Stimulated activated CD8-positive, alpha-beta memory T cell treated with anti-CD3 and anti-CD28 coated beads, Interleukin-15, amount 100 ng/mL, for 1 hour (primary cell): ENCODE measurements around the gene FAM133A.

Experiments
- DNase-seq: peaks from one replicate; pipeline ENCODE4 v3.0.0-alpha.2; 2020; ENCODE audit warnings: low read depth

FAM133A gene

GRCh38 chrX:93673869-93674271 lies at the start of gene FAM133A:
Gene FAM133A (plus strand): TSS chrX:93674206. CDS start chrX:93709420, 35,214 bp downstream.
- DNase-seq = no peak

- no peak for DNase-seq
Observed at GRCh38 chrX:93637591-93637990, 36.4 kb upstream of the FAM133A start.

GRCh38 chrX:93649381-93649780 lies 24.6 kb upstream of the FAM133A start:
- DNase-seq = no peak

- no peak for DNase-seq
Observed at GRCh38 chrX:93660575-93660974, 13.4 kb upstream of the FAM133A start.

GRCh38 chrX:93673056-93673868 lies 744 bp upstream of the FAM133A start, which contains the start of gene NAP1L3:
Gene NAP1L3 (minus strand): TSS chrX:93673578. CDS start chrX:93673304, 274 bp downstream.
- DNase-seq = peak; percentile 11

DNA sequence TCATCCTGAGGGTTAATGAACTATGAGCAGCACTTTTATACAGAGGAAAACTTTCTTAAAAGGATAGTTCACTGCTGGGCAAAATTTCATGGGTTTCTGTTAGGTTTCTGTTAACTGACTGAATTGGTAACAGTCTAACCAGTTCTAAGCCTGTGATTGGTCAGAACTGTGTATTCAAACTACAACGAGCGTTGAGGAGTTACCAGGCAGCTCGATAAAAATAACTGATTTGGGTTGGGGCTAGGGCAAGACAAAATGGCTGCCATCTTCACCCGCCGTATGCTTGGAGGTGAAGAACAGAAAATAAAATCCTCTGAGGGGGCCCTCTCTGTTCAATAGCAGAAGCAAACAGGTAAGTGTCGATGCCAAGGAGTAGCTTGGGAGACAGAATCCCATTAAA lies 22.0 kb downstream of the FAM133A start:
- no peak for DNase-seq

GRCh38 chrX:93703701-93704100 lies 29.7 kb downstream of the FAM133A start:
- no peak for DNase-seq

GRCh38 chrX:93711076-93711475 lies 37.1 kb downstream of the FAM133A start:
- no peak for DNase-seq

DNA sequence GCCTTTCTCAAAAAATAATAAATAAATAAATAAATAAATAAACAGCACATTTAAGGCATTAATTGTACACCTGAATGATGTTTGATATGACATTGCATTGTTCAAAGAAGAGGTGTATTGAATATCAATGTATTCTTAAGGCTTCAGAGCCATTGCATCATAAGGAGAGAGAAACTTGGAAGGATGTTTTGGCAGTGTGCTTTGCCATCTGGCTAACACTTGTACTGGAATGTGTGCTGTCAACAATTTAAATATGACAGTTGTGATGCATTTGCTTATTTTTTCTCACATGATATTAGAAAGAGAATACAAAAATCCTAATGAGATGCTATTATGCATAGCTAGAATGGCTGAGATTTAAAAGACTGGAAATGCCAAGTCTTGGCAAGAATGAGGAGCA lies 67.8 kb downstream of the FAM133A start:
- DNase-seq = no peak

- DNase-seq = no peak
Observed at GRCh38 chrX:93760163-93760562, 86.2 kb downstream of the FAM133A start.
